Measurements from ENCODE around the gene HPN.

DNA sequence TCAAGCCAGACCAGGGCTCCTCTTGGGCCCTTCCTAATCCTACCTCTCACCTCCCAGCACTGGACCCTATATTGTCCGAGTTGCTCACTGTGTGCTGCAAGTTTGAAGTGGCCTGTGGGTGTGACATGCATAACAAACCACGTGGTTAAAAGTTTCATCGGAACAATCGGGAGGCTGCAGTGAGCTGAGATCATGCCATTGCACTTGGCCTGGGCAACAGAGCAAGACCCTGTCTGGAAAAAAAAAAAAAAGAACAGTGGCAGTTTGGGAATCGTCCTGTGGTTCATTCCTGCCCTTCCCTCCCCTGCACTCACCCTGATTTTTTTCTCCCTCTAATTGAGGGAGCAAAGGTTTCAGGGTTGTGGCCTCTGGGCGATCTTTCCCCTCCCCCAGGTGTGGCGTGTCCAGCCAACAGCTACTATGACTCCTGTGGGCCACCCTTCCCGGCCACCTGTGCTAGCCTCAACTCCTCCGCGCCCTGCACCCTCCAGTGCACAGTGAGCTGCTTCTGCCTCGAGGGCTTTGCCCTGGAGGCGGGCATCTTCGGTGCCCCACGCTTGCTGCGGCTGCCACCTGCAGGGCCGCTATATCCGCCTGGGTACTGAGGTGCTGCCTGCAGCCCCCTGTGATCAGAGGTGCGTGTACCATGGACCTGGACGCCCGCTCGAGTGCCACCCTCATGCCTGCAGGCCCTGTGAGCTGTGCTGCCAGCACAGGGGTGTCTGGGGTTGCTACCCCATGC is 57.8 kb downstream of the HPN start:
- TF ChIP-seq, protein P1, sequence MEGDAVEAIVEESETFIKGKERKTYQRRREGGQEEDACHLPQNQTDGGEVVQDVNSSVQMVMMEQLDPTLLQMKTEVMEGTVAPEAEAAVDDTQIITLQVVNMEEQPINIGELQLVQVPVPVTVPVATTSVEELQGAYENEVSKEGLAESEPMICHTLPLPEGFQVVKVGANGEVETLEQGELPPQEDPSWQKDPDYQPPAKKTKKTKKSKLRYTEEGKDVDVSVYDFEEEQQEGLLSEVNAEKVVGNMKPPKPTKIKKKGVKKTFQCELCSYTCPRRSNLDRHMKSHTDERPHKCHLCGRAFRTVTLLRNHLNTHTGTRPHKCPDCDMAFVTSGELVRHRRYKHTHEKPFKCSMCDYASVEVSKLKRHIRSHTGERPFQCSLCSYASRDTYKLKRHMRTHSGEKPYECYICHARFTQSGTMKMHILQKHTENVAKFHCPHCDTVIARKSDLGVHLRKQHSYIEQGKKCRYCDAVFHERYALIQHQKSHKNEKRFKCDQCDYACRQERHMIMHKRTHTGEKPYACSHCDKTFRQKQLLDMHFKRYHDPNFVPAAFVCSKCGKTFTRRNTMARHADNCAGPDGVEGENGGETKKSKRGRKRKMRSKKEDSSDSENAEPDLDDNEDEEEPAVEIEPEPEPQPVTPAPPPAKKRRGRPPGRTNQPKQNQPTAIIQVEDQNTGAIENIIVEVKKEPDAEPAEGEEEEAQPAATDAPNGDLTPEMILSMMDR (IDR thresholded peaks at IDR 0.05) = no peak
- TF ChIP-seq POLR2A (IDR thresholded peaks at IDR 0.05) (no peak), EP300 (IDR thresholded peaks at IDR 0.05) (no peak), POLR2AphosphoS5 (IDR thresholded peaks at IDR 0.05) (no peak)
